GM19438 (cell line): ENCODE measurements around the gene PTPRD.

Experiments
- ATAC-seq: cut with Tn5 transposase; IDR thresholded peaks from one replicate; pipeline ENCODE4 v1.9.1; 2021; ENCODE audit warnings: low read depth; ENCODE audit not compliant: unreplicated experiment

Gene PTPRD

DNA sequence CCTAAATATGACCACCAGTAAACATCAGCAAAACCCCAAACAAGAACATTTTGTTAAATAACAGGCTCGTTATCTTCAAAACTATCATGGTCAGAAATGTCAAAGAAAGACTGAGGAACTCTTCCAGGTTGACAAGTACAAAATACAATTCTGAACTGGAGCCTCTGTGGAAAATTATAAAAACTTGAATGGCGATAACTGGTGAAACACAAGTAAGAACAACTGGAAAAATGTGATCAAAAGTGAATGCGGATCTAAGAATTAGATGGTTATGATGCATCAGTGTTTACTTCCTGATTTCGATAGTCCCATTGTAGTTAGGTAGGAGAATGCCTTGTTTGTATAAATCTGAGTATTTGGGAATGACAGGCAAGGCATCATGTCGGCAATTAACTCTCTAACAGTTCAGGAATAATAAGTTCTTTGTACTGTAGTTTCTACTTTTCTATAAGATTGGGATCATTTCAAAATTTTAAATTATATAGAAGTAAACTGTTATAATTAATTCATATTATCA lies 2073.1 kb downstream of the PTPRD start:
- ATAC-seq: no peak

DNA sequence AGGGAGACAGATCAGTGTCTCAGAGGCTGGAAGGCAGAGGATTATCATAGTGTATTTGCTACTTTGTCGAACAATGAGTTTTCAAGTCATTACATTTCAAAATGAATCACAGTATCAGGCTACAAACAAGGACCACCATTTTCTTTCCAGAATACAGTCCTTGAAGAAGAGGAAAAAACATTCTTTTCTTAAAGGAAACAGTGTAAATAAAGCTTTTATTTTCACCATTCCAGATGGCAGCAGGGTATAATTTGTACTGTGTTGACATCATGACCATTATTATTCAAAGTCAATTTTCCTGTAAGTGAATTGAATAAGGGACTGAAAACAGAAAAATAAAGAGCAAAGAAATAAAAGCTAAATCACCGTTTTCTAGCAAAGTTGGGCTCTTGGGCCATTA lies 2076.0 kb downstream of the PTPRD start:
- ATAC-seq: no peak

DNA sequence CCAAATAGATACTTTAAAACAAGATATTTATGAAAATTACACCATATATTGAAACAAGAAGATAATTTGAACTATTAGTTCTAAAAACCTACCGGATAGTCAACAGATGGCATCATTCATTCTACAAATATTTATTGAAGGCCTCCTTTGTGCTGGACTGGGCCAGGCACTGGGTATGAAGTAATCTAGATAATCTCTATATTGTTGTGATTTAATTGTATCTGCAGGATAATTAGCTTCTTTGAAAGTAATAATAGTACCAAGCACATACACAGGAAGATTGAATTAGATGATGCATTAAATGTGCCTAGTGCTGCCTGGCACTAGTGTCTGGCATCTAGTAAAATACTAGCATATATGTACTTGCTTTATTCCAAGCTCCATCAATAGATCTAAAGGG lies 2078.0 kb downstream of the PTPRD start:
- ATAC-seq: no peak

DNA sequence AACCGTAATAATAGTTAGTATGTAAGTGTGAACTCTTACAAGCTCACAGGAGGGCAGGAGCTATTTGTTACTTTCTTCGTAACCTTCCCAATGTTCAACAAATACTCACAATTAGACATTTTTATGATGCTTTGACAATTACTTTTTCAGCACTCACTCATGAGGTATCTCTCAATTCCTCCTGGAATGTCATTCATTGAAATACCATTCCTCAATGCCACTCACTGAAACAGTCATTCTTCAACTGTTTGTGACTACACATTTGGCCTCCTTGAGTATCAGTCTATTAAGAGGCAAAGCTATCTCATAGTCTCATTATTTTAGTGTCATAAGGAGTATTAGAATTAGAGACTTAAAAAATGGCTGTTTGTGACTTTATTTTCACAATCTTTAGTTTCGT lies 2079.1 kb downstream of the PTPRD start:
- no peak for ATAC-seq

DNA sequence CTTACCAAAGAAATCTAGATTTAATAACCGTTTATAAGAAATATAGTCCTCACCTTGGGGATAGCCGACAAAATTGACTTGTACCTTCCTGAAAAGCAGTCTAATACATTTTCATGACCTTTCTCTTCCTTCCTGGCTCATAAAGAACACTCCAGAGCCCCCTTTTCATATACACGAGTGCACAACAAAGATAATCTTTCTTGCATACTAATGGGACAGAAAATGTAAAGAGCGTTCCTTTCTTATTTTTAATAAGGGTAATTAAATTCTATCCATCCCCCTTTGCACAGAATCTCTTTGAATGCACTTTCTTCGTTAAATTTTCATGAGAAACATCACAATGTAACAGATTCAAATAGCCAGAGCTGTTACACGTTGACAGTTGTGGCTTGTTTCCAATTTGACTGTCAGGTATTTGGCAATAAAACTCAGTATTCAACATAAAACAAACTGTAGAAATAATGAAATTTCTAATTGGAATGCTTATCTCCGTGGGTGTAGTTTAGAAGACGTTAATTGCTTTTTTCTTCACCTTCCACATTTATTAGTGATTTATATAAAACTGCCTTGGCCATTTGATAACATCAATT lies 2080.9 kb downstream of the PTPRD start:
- no peak for ATAC-seq

DNA sequence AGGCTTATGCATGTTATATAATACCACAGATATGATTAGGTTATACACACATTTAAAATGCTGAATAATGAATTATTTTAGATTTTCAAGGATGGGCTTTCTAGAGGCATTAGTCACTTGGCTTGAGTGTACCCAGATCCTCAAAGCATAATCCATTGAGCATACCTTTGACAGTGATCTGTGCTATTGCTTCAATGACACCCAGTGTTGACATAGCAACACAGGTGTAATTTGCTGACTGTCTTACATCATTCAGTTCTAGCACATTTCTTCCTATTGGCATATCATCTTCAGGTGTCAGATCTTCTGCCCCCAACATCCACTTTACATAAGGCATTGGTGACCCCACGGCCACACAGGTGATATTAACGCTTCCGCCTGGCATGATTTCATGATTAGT lies 2091.7 kb downstream of the PTPRD start:
- ATAC-seq: no peak

DNA sequence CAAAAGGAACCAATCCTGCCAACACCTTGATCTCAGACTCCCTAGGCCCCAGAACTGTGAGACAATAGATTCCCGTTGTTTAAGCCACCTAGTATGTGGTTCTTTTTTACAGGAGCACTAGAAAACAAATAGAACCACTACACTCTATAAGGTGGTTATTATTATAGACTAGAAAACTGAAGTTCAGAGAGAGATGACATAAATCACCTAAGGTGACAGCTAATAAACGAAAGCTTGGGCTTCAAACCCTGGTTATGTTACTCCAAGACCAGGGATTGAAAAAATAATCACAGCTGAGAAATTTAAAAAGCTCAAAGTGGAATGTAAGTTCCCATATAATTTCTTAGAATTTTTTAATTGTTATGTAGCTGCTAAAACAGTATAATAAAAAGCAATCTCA lies 2097.1 kb downstream of the PTPRD start:
- no peak for ATAC-seq

DNA sequence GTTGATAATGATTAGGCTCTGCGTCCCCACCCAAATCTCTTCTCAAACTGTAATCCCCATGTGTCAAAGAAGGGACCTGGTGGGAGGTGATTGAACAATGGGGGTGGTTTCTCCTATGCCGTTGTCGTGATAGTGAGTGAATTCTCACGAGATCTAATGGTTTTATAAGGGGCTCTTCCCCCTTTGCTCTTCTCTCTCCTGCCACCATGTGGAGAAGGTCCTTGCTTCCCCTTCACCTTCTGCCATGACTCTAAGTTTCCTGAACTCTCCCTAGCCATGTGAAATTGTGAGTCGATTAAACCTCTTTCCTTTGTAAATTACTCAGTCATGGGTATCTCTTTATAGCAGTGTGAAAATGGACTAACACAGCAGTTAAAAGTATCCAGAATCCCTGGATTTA lies 2098.0 kb downstream of the PTPRD start:
- no peak for ATAC-seq

DNA sequence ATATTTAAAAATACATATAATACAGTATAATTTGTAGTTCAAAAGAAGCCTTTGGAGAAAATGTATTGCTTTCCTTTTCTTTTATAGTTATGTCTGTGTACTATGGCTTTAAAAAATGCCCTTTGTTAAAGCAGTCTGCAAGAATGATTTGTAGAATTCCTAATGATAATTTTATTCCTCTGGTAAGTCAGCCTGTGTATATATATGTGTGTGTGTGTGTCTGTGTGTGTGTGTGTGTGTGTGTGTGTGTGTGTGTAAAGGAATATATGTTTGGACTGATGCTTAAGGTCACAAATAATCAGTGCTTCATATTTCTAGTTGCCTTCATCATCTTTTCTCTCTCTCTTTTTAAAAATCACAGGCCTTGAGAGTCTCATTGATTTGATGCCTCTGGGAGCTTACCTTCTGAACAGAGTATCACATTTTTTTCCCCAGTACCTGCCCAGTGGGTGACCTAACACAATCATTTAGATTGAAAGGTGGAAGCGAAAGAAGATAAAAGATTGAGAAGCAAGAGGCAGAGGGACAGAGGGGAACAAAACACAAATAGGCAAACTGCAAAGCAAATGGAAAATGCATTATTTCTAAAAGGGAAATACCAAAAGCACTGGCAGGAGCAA lies 2104.0 kb downstream of the PTPRD start:
- ATAC-seq: no peak

DNA sequence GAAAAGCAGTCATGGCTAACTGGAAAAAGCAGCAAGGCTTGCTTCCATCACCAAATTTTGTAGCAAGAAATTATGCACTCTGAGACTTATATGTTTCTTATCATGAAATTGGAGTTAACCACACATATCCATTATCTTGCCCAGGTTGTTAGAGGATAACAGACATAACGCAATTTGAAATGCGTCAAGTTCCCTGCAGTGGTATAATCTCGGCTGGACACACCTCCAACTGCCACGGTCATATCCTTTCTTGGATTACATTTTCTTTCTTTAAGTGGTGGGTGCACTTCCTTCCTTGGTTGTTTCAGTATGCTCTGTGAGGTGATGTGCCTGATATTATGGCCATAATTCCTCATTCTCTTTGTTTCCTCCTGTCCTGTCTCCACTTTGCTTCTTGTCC lies 2118.2 kb downstream of the PTPRD start:
- ATAC-seq: no peak

DNA sequence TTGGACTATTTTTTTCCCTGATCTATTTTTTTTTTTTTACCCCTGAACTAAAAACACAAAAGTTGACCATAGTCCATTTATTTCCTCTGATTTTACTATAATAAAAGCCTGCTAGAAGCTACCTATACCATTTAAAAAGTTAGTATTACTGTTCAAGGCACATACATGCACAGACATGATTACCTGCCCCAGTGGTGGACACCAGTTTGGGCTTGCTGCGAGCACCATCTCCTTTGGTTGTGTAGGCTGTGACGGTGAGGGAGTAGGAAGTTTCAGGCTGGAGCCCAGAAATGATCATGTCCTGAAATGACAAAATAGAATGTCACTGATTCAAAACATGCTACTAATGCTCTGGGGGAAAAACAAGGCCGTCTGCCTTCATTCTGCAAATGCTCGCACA lies 2120.1 kb downstream of the PTPRD start:
- no peak for ATAC-seq

DNA sequence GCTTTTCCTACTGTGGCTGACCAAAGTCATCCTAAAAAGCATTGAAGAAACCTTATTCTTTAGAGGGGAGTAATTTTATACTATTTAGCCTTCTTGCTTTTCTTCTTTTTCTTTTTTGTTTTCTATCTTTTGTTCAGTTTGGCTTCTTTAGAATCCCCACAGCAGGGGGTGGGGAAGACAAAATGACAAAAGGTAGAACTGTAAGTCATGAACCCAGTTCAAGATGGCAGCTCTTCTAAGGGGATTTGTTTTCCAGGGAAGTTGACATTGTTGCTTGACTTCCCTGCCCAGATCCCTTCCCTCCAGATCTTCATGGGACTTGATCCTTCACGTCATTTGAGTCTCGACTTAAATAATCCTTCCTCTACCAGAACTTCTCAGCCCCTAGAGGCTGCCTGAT lies 2120.8 kb downstream of the PTPRD start:
- no peak for ATAC-seq

DNA sequence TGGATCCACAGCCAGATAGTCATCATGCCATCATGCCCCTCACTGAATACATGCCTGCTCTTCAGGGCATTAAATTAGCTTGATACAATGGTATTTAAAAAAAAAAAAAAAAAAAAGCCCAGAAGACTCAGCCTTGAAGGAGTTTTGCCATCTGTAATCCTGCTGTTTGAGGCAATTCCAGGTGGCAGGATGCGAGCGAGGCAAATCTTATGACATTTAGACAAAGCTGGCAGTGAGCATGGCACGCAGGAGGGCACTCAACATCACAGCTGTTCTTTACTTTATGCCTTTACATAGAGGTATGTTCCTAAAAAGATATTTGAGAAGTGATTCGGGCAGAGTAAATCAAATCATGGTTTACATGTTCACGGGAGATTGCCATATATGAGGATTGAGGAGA lies 2121.2 kb downstream of the PTPRD start:
- no peak for ATAC-seq

DNA sequence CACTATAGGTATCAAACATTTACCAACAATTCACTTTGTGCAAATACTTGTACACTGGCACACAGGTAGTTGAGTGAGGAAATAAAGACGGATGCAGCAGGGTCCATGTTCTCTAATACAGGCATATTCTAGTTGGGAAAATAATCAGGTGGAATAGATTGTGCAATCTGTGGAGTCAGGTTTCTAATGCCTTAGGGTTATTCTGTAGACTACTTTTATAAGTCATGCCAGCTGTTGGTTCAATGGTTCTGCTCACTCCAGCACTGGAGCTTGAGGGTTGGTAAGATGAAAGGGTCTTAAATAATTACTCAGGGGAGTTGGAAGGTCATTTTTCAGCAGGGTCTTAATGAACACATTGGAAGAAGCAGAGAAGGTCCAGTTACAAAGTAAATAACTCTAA lies 2123.0 kb downstream of the PTPRD start:
- ATAC-seq: no peak

DNA sequence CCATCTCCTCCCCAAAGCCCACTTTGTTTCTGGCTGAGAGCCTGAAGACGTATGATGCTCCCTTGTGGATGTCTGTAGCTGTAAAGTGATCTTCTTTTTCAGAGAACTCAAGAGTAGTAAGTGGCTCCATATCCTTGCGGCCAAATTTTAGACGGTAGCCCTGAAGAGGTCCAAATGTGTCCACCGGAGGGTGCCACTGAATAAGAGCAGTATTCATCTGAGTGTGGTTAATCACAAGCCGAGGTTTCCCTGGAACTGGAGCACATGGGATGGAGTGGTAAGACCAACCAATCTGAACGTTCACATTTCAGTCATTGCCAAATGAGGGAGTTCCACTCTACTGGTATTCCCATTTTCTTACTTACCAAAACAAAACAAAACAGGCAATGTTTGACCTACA lies 2126.7 kb downstream of the PTPRD start:
- no peak for ATAC-seq

DNA sequence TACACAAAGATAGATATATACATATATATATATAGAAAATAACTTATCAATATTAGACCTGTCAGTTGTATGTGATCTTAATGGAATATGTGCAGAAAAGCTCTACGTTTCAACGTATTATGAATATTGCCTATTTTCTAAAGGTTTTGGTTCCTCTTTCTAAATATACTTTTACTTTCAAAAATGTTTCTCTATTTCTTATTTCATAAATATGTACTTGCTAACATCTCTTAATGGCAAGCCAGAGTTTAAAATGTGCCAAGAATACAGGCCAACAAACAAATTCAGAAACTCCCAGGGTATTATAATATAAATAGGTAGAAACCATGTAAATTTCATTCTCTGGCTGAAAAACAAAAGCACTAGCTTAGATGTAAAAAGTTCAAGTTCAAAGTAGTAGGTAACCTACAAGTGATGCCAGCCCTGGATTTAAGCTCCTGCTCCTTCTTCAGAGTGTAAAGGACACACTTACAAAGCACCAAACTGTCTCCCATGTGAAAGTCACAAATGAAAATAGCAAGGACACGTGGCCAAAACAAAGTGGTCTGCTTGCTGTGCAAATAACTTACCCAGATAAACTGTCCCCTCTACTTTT lies 2128.1 kb downstream of the PTPRD start:
- ATAC-seq: no peak

DNA sequence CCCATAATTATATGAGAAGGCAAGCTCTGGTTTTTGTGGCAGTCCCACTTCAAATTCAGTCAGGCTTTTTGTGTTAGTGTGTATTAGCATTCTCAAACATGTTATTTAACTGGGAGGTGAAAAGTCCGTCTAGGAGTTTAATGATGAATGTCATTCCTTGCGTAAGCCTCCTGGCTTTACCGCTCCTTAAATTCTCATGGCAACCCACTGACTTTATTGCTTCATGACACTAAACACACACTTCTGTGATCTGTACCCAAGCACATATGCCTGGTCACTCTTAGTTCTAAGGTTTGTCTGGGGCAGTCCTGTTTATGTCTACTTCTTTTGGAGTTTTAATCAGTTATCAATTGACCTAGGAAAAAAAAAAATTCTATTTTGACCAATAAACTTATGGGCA lies 2135.4 kb downstream of the PTPRD start:
- no peak for ATAC-seq

DNA sequence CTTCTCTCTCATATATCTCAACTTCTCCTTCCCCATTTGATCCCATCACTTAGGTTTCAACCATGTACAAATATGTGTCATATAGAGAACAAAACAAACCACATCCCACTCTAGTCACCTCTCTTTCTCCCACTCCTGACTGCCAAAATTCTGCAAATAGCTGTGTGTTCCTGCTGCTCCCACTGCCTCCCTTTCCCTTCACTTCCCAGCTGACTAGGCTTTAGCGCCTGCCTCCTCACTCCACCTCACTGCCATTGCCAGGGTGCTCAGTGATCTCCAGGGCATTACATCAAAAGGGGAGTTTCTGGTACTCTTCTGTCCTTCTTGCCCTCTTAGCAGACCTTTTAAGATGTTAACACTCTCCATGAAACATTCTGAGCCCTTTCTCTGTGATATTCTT lies 2137.9 kb downstream of the PTPRD start:
- ATAC-seq: no peak

DNA sequence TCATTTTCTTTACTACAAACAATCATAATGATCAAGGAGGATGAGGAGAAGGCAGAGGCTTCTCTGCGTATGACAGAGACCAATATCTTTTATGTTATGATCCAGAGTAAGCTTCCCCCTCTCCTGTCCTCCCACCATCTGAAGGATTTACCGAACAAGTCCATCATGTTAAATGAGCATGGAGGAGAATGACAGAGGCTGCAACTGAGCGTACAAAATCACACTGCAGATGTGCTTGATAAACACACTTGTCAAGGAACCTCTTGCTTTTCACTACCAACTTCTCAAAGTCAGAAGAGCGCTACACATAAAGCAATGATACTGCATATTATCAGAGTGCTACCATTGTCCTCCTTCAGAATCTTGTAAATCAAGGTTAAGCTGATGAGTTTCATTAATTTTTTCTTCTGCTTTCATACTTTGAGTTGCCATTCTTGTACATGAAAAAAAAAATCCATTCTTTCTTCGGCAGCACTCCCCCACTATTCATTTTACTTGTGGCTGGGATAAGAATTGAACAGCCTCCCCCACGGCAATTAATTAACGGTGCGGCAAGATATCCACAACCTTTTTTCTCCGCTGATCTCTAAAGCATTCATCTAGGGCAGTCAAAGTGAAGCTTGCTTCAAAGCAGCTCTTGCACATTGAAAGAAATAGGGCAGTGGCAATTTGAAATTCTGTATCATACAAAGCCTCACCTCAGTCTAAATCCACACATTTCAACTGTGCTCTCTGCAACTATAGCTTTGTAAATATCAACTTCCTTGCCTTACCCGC lies 2139.4 kb downstream of the PTPRD start:
- ATAC-seq: no peak

DNA sequence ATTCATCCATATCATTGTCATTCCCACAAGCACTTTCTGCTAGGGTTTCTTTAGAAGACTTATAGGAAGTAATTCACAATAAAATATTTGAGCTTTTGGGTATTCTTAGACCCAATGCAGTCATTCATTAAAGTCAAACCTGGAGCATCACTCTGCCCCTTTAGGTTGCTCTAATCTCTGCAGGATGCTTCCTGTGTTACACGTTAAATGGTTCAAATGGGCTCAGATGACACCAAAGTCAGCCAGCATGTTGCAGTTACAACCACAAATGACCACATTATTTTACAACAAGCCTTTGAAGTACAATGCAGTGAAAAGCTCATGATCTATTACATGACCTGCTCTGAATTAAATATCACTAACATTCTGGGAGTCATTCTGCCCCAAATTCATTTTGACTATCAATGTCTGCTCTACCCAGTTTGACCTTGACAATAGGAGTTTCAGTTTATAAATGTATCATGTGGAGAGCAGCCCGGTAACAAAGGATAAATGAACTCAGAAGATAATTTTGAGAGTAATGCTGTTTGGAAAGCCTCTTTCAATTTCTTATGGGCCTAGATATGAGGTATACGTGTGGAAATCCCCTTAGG lies 2144.7 kb downstream of the PTPRD start:
- ATAC-seq: no peak

DNA sequence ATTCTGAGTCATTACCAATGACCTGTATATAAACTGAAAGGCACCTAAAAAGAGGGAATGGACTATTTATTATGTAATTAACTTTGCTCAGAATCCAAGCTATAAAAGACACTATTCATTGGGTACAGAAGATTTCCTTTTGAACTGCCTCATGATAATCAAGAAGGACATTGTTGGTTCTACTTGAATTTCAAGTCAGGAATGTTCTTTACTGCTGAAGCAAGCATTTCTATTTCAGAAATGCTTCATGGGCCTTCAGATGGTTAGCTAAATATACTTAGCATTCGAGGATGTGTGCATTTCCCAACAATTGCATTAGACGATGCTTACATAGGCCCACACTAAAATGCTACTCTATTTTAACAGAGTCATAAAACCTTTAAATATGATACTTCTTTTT lies 2155.0 kb downstream of the PTPRD start:
- no peak for ATAC-seq
